NB4 (cell line): ENCODE results near the gene GBF1.

Experiments
- DNase-seq: peaks from one replicate; pipeline ENCODE4 v3.0.0; 2010; ENCODE audit warnings: low read depth
- H3K4me3 ChIP-seq: one replicate; pipeline ENCODE4 v1.5.1; 2011; ENCODE audit warnings: mild to moderate bottlenecking, low read depth, low read length, moderate library complexity
- CTCF ChIP-seq: IDR thresholded peaks from one replicate; pipeline ENCODE4 v1.5.1; 2012; ENCODE audit warnings: low read depth, low read length
- MAX ChIP-seq: IDR thresholded peaks from 2 replicates; pipeline ENCODE4 v1.6.1; 2011; ENCODE audit warnings: low read depth, low read length
- MYC ChIP-seq: IDR thresholded peaks from 2 replicates; pipeline ENCODE4 v1.6.1; 2011; ENCODE audit warnings: low read depth, low read length
- POLR2A ChIP-seq: IDR thresholded peaks from 2 replicates; pipeline ENCODE4 v1.6.1; 2011; ENCODE audit warnings: mild to moderate bottlenecking; ENCODE audit not compliant: insufficient read length; ENCODE audit errors: extremely low read depth

The GBF1 gene

GRCh38 chr10:102222797-102223196, 22.5 kb upstream of the GBF1 start:
- no peak overlapping the region for H3K4me3 ChIP-seq
- DNase-seq, result no peak
- TF ChIP-seq CTCF, result no peak
- no peak for TF ChIP-seq MYC
- no peak for TF ChIP-seq POLR2A
- TF ChIP-seq MAX, result no peak

DNA sequence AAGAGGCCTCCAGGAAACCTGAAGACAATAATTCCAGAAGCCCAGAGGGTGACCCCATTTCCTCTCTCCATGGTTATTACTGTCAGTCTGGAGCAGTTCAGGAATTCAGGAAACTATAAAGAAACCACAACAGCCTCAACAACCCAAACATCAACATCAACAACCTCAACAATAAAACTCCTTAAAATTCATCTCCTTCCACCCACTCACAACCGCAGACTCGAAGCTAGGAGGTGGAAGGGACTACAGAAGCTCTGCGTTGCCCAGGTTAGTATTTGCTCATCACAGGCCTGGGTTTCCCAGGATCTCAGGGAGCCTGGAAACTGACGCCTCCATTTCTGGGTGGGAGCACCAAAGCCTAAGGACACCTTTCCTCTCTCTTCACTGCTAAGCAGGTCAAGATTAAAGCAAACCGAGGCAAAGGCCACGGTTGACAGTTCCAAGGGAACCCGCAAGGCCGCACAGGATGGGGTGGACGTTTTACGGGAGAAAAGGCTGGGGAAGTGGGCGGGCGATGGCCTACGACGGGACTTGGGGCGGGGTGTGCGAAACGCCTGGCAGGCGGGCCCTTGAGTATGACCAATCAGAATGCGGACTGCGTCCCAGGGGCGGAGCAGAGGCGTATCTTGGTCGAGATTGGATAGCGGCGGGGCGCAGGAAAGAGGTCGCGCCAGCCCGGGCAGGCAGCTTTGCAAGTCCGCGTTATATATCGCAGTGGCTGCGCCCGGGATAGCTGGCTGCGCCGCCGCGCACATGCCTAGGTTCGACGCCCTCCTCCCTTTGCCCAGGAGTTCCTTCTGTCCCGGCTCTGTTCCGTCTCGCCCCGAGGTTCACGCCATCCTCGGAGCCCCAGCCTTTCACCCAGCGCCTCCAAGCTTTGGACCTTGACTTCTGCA, 19.4 kb upstream of the GBF1 start, which contains the start of gene ELOVL3:
TSS of gene ELOVL3 (plus strand) at position 654 of the 896 bp plus-strand sequence. CDS start 250 bp downstream, outside the sequence.
- TF ChIP-seq POLR2A (peak; percentile 75), CTCF (no peak), MAX (peak; percentile 86), MYC (no peak)
- DNase-seq, result peak; percentile 99

GRCh38 chr10:102226542-102226870, 18.8 kb upstream of the GBF1 start:
- no peak for TF ChIP-seq POLR2A
- TF ChIP-seq MAX, result no peak
- TF ChIP-seq CTCF, result no peak
- TF ChIP-seq MYC, result no peak
- peak overlapping the region; percentile 55 for H3K4me3 ChIP-seq
- no peak for DNase-seq

More for the DNA sequence above, 19.4 kb upstream of the GBF1 start, which contains the start of gene ELOVL3:
- H3K4me3 ChIP-seq, result peak within 1 kb of the TSS; percentile 55

- peak overlapping the region; percentile 55 for H3K4me3 ChIP-seq
- peak; percentile 34; the same call in 1 of the 2 replicates for TF ChIP-seq MYC
- TF ChIP-seq CTCF, result no peak
- TF ChIP-seq POLR2A, result peak; percentile 24
- peak; percentile 66; the same call in 1 of the 2 replicates for TF ChIP-seq MAX
- DNase-seq, result peak; percentile 98
Measured at GRCh38 chr10:102227050-102227449, 18.3 kb upstream of the GBF1 start.

GRCh38 chr10:102229810-102230263, 15.5 kb upstream of the GBF1 start:
- DNase-seq, result peak; percentile 84
- peak; percentile 65 for TF ChIP-seq MAX
- peak; percentile 96 for TF ChIP-seq CTCF
- no peak for TF ChIP-seq POLR2A
- no peak for TF ChIP-seq MYC
- no peak overlapping the region for H3K4me3 ChIP-seq
